ENCODE measurements around the gene PWWP2A. TPM values are rescaled to one million over a fixed set of nuclear protein-coding genes. Genes with fewer than 3 reads are reported as not detected.
A peak's percentile ranks its signal among the peaks of the same experiment; 100 is the strongest.

Gene PWWP2A
- total and polyA plus RNA-seq, 2 of the 4 experiments (the other 2 are of a cell fraction), result 8.8 to 12.5 TPM

DNA sequence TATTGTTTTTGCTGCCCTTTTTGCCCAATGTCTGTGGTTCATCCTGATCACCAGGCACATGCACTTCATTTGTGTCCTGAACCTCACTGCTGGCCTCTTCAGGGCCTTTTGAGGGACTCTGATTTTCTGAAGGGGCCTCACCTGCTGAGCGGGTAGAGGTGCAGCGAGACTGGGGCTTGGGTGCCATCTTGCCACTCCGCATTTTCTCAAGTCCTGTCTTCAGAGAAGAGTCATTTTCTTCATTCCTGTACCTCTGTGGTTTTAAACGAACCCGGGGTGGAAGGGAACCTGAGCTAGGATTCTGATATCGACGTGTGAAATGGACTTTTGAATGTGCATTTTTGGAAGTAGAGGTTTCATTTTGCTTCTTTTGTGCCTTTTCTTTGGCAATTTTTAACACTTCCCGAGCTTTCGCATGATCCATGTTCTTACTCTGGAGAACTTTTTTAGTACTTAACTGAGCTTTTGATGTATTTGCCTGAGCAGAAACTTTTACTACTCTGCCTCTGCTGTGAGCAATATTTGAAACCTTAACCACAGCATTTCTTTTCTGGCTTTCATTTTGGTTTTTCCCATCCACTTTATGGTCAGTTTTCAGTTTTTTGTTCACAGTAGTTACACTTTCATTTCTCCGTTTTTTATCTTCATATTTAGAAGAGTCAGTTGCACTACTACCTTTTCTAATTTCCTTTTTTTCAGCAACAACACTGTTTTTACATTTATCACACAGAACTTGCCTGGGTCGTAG is 26.1 kb downstream of the PWWP2A start:
- Histone ChIP-seq H3K4me2 (ENCODE audit: low read depth, low read length) (no peak overlapping the region), H4K20me1 (ENCODE audit: insufficient read depth, low read length) (no peaks in the 10 kb centered on the region), H3K18ac (ENCODE audit: low read depth, low read length) (no peak overlapping the region), H3K27ac (ENCODE audit: insufficient read depth, low read length) (no peak overlapping the region), H3K27me3 (ENCODE audit: control insufficient read depth, insufficient read depth, low read length) (no peaks in the 10 kb centered on the region), H2AK9ac (replicated peaks; ENCODE audit: low read depth, low read length, poor library complexity) (no peak overlapping the region), H3K9ac (ENCODE audit: low read depth, low read length) (no peak overlapping the region), H2BK5ac (ENCODE audit: low read depth, low read length, poor library complexity, severe bottlenecking) (no peak overlapping the region), H3K4me3 (ENCODE audit: insufficient read depth, low read depth, low read length) (no peak overlapping the region), H3K56ac (ENCODE audit: extremely low read depth, insufficient read depth, low read length) (no peak overlapping the region), H3K79me1 (ENCODE audit: low read depth in 1 of 2, low read length in 2 of 2) (peaks cover 25 to 45% of the 10 kb centered on the region in 2 experiments), H3K14ac (replicated peaks; ENCODE audit: low read depth, low read length) (no peak overlapping the region), H3K4ac (ENCODE audit: low read depth, low read length) (no peak overlapping the region), H2AFZ (replicated peaks; ENCODE audit: low read length, poor library complexity) (no peak overlapping the region), H2BK120ac (ENCODE audit: low read depth, low read length) (no peak overlapping the region), H2AK5ac (ENCODE audit: low read depth, low read length) (no peak overlapping the region), H4K91ac (ENCODE audit: insufficient read depth, low read depth, low read length) (no peak overlapping the region), H3K9me3 (ENCODE audit: control insufficient read depth, insufficient read depth, low read length) (no peaks in the 10 kb centered on the region), H3K4me1 (ENCODE audit: control insufficient read depth, insufficient read depth, low read length) (peaks cover 3% of the 10 kb centered on the region), H4K5ac (ENCODE audit: low read depth, low read length) (no peak overlapping the region), H2BK15ac (ENCODE audit: low read depth, low read length) (no peak overlapping the region), H2BK20ac (ENCODE audit: low read depth, low read length) (no peak overlapping the region), H3K36me3 (ENCODE audit: control insufficient read depth, insufficient read depth, low read length) (peaks cover 12% of the 10 kb centered on the region), H3K9me1 (ENCODE audit: insufficient read depth, low read length) (no peaks in the 10 kb centered on the region; the same call in 1 of the 2 replicates), H3K23ac (ENCODE audit: low read depth, low read length) (peak overlapping the region; percentile 8; the same call in 1 of the 2 replicates), H4K8ac (ENCODE audit: low read depth in 2 of 2, low read length in 2 of 2) (no peak overlapping the region)
- in situ Hi-C loops (cut with MboI; ENCODE audit: low sequenced_read_pairs) (no loop called here), intact Hi-C loops (cut with micrococcal nuclease) (no loop called here), dilution Hi-C loops (cut with HindIII; ENCODE audit: low sequenced_read_pairs, unreplicated experiment) (no loop called here)
- DNase-seq, result no peak
- CTCF ChIA-PET, result no interaction called here
- WGBS, 2 experiments (ENCODE audit: extremely low coverage in 2 of 2, insufficient read length in 1 of 2), result 100% methylated on average over 2 of the region's 11 CpGs; no CpG with 5 or more reads in 1 of the 2 experiments
- BruUV-seq (replicated peaks), result no TSS peak
- POLR2A ChIA-PET (ENCODE audit: unreplicated experiment), result no interaction called here
- TF ChIP-seq, protein P1, sequence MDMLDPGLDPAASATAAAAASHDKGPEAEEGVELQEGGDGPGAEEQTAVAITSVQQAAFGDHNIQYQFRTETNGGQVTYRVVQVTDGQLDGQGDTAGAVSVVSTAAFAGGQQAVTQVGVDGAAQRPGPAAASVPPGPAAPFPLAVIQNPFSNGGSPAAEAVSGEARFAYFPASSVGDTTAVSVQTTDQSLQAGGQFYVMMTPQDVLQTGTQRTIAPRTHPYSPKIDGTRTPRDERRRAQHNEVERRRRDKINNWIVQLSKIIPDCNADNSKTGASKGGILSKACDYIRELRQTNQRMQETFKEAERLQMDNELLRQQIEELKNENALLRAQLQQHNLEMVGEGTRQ (IDR thresholded peaks at IDR 0.05; ENCODE audit: low read depth, low read length), result no peak
- TF ChIP-seq NFE2L2 (IDR thresholded peaks at IDR 0.05; ENCODE audit: low read depth, low read length), result no peak
- ATAC-seq (ENCODE audit: low read depth), result no peak

Measured in IMR-90 (cell line).